Caco-2 (cell line): ENCODE data around the gene GMPR. TPM values are rescaled to one million over a fixed set of nuclear protein-coding genes. Genes with fewer than 3 reads are reported as not detected.
"Not testable (repeated sequence)": the region's sequence is repeated elsewhere in the genome, so short reads cannot be mapped to it uniquely, and the experiment has no call there.

Source experiments
- BruUV-seq: library from RNA; stranded (reverse); fragments of 400-500 nt; replicated peaks from 2 replicates; lab custom pipeline; 2021; lab: Mats Ljungman, UMichigan
- CTCF ChIA-PET: fragments of 300-600 bp; sonication (Branson Sonifier 250); formaldehyde crosslinking; loops from one replicate; lab custom pipeline; 2022; ENCODE audit warnings: antibody characterized with exemption; lab: Charles Lee
- POLR2A ChIA-PET: fragments of 300-600 bp; sonication (Branson Sonifier 250); formaldehyde crosslinking; loops from one replicate; lab custom pipeline; 2022; ENCODE audit warnings: antibody characterized with exemption; lab: Charles Lee
- DNase-seq, 2 experiments: peaks; one replicate each; pipeline versions ENCODE4 v3.0.0 to v3.0.0-alpha.2; 2020 to 2022
- H3K27me3 ChIP-seq: replicated peaks from 2 replicates; pipeline ENCODE4 v1.6.0; 2011; ENCODE audit warnings: low read length; ENCODE audit not compliant: control insufficient read depth, insufficient read depth
- H3K36me3 ChIP-seq: 2 replicates; pipeline ENCODE4 v1.5.1; 2011; ENCODE audit warnings: low read length; ENCODE audit not compliant: control insufficient read depth, insufficient read depth
- H3K4me1 ChIP-seq: fragments of 250-450 bp; sonication (Bioruptor Pico); 2 replicates; pipeline ENCODE4 v1.5.1; 2020; ENCODE audit warnings: mild to moderate bottlenecking
- H3K4me3 ChIP-seq: 2 replicates; pipeline ENCODE4 v1.5.1; 2011; ENCODE audit warnings: low read depth, mild to moderate bottlenecking, control low read depth, low read length
- H3K9me3 ChIP-seq: fragments of 250-450 bp; sonication (Bioruptor Pico); 2 replicates; pipeline ENCODE4 v1.5.1; 2020; ENCODE audit warnings: mild to moderate bottlenecking, moderate library complexity
- H3K27ac Mint-ChIP-seq: one replicate; pipeline ENCODE4 v1.8.0; 2022; ENCODE audit warnings: mixed read lengths; ENCODE audit not compliant: unreplicated experiment
- H3K27me3 Mint-ChIP-seq: one replicate; pipeline ENCODE4 v1.8.0; 2022; ENCODE audit warnings: mixed read lengths; ENCODE audit not compliant: insufficient read depth, unreplicated experiment
- H3K36me3 Mint-ChIP-seq: one replicate; pipeline ENCODE4 v1.8.0; 2022; ENCODE audit warnings: mild to moderate bottlenecking, mixed read lengths; ENCODE audit not compliant: insufficient read depth, unreplicated experiment
- H3K4me1 Mint-ChIP-seq: one replicate; pipeline ENCODE4 v1.8.0; 2022; ENCODE audit warnings: low read depth, mixed read lengths; ENCODE audit not compliant: unreplicated experiment
- H3K4me3 Mint-ChIP-seq: one replicate; pipeline ENCODE4 v1.8.0; 2022; ENCODE audit warnings: mild to moderate bottlenecking, moderate library complexity, mixed read lengths; ENCODE audit not compliant: unreplicated experiment
- H3K9me3 Mint-ChIP-seq: one replicate; pipeline ENCODE4 v1.8.0; 2022; ENCODE audit warnings: mixed read lengths; ENCODE audit not compliant: unreplicated experiment
- intact Hi-C: fragments of 100-400 bp; cut with micrococcal nuclease; formaldehyde crosslinking; loops from one replicate; pipeline ENCODE4 v1.10.0; 2022; ENCODE audit not compliant: unreplicated experiment
- total RNA-seq: library from RNA; stranded (reverse); gene quantifications from 2 replicates; pipeline ENCODE4 v1.2.3, GENCODE V29; 2022
- TF ChIP-seq, protein P1 (sequence below), 2 experiments: fragments of 200-600 bp in 1 of 2; IDR thresholded peaks; 1 replicate in 1 of 2; 2 replicates in 1 of 2; pipeline versions ENCODE4 v1.5.1 to v1.8.0; 2011 to 2022; ENCODE audit warnings: antibody characterized with exemption in 1 of 2, control low read depth in 1 of 2, inconsistent platforms in 1 of 2, low read depth in 1 of 2, low read length in 1 of 2, mild to moderate bottlenecking in 1 of 2, moderate library complexity in 1 of 2; ENCODE audit not compliant: insufficient read depth in 1 of 2, severe bottlenecking in 1 of 2, unreplicated experiment in 1 of 2

GMPR gene
- total RNA-seq, 1 experiment from 2014 or later = 1.3 TPM

DNA sequence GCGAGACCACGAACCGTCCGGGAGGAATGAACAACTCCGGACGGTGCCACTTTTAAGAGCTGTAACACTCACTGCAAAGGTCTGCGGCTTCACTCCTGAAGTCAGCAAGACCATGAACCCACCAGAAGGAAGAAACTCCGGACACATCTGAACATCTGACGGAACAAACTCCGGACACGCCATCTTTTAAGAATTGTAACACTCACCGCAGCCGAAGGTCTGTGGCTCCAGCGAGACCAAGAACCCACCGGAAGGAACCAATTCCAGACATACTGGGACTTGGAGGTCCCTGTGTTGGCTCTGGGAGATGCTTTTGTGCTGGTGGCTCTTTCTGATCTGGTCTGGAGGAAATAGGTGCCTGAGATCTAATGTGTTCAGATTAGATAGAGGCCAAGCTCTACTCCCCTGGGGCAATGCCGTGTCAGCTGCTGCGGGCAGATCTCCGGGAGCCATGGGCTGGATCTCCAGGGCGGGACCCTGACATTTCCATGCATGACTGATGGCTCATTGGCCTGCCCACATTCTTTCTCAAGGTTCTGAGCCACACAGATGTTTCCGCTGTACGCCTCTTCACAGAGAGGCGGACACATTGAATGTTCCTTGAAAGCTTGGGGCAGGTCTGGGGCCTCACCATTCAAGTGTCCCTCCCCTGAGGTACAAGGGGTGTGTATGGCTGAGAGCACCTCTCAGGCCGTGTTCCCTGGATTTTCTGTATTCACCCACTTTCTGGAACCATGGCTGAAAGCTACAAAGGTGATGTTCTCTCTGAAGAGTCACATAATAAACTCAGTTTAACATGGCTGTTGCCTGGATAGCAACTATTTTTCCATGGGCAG, 29.3 kb downstream of the GMPR start:
- H3K27me3 ChIP-seq = no peaks in the 10 kb centered on the region
- Mint-ChIP-seq H3K27me3 (peaks cover 5% of the 10 kb centered on the region), H3K4me3 (no peak overlapping the region), H3K9me3 (no peaks in the 10 kb centered on the region), H3K27ac (no peak overlapping the region), H3K36me3 (no peaks in the 10 kb centered on the region), H3K4me1 (no peaks in the 10 kb centered on the region)
- intact Hi-C loops = no loop called here
- ChIA-PET POLR2A (no interaction called here), CTCF (no interaction called here)
- no peak for DNase-seq
- BruUV-seq = no TSS peak
- H3K9me3 ChIP-seq = no peaks in the 10 kb centered on the region
- H3K4me1 ChIP-seq = no peaks in the 10 kb centered on the region
- TF ChIP-seq, protein P1, sequence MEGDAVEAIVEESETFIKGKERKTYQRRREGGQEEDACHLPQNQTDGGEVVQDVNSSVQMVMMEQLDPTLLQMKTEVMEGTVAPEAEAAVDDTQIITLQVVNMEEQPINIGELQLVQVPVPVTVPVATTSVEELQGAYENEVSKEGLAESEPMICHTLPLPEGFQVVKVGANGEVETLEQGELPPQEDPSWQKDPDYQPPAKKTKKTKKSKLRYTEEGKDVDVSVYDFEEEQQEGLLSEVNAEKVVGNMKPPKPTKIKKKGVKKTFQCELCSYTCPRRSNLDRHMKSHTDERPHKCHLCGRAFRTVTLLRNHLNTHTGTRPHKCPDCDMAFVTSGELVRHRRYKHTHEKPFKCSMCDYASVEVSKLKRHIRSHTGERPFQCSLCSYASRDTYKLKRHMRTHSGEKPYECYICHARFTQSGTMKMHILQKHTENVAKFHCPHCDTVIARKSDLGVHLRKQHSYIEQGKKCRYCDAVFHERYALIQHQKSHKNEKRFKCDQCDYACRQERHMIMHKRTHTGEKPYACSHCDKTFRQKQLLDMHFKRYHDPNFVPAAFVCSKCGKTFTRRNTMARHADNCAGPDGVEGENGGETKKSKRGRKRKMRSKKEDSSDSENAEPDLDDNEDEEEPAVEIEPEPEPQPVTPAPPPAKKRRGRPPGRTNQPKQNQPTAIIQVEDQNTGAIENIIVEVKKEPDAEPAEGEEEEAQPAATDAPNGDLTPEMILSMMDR (IDR thresholded peaks at IDR 0.05; ENCODE audit: insufficient read depth in 1 of 2, low read depth in 1 of 2, low read length in 1 of 2, severe bottlenecking in 1 of 2, unreplicated experiment in 1 of 2) = no peak
- H3K4me3 ChIP-seq = no peak overlapping the region
- no peaks in the 10 kb centered on the region for H3K36me3 ChIP-seq

DNA sequence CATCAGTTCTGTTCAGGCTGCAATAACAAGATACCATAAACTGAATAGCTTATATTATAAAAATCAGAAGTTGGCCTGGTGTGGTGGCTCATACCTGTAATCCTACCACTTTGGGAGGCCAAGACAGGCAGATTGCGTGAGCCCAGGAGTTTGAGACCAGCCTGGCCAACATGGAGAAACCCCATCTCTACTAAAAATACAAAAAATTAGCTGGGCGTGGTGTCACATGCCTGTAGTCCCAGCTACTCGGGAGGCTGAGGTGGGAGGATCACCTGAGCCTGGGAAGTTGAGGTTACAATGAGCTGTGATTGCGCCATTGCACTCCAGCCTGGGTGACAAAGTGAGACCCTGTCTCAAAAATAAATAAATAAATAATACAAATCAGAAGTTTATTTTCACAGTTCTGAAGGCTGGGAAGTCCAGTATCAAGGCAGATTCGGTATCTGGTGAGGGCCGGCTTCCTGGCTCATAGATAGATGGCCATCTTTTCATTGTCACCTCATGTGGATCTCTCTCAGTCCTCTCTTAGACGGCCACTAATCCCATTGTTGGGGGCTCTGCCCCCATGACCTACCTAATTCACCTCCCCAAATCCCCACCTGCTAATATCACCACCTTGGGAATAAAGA, 31.2 kb downstream of the GMPR start:
- H3K27me3 Mint-ChIP-seq, H3K36me3 ChIP-seq, H3K36me3 Mint-ChIP-seq, H3K9me3 ChIP-seq, DNase-seq, H3K4me3 ChIP-seq, H3K4me1 ChIP-seq, CTCF ChIA-PET, BruUV-seq, intact Hi-C loops, POLR2A ChIA-PET, H3K9me3 Mint-ChIP-seq, H3K27ac Mint-ChIP-seq, H3K4me1 Mint-ChIP-seq, H3K27me3 ChIP-seq, H3K4me3 Mint-ChIP-seq: not testable (repeated sequence)

DNA sequence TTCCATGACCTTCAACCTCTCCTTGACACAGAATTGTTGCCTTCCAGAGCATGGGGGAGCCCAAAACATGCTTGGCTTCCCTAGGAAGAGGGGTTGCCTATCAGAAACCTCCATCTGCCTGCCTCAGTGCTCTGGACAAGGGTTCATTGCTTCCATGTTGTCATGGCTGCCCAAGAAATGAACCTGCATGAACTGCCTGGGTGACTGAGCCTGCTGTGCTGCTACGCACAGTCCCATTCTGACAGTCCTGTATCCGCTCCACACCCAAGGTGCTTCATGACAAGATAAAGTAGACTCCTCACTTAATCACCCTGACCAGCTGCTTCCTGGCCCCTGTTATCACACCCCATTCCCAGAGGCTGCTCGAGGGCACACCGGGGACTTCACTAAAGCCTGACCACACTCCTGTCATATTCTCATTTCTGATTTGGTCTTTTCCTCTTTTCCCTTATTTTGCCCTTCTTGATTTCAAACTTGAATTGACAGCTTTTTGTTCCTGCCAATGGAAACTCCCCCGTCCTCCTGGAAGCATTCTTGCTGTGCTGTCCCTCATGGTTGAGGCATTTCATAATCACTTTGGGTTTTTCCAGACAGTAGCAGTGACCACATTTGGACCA, 31.9 kb downstream of the GMPR start:
- POLR2A ChIA-PET = no interaction called here
- no peak for DNase-seq
- no peaks in the 10 kb centered on the region for H3K4me1 Mint-ChIP-seq
- H3K9me3 Mint-ChIP-seq = no peaks in the 10 kb centered on the region
- H3K4me3 Mint-ChIP-seq = no peak overlapping the region
- CTCF ChIA-PET = no interaction called here
- Histone ChIP-seq H3K4me3 (no peak overlapping the region), H3K27me3 (no peaks in the 10 kb centered on the region), H3K36me3 (no peaks in the 10 kb centered on the region), H3K9me3 (no peaks in the 10 kb centered on the region), H3K4me1 (no peaks in the 10 kb centered on the region)
- no peak overlapping the region for H3K27ac Mint-ChIP-seq
- TF ChIP-seq, protein P1 (IDR thresholded peaks at IDR 0.05; ENCODE audit: insufficient read depth in 1 of 2, low read depth in 1 of 2, low read length in 1 of 2, severe bottlenecking in 1 of 2, unreplicated experiment in 1 of 2) = no peak
- H3K36me3 Mint-ChIP-seq = no peaks in the 10 kb centered on the region
- no peaks in the 10 kb centered on the region for H3K27me3 Mint-ChIP-seq
- no TSS peak for BruUV-seq
- intact Hi-C loops = no loop called here
